ENCODE measurements around the gene COPS9. TPM values are rescaled to one million over a fixed set of nuclear protein-coding genes. Genes with fewer than 3 reads are reported as not detected.

Gene COPS9
- total and polyA plus RNA-seq, 2 donors (not counting 1 experiment from before 2014, with no cell fraction given): 104 to 176 TPM

- Histone ChIP-seq H3K4me1 (ENCODE audit: control insufficient read depth, extremely low read depth, insufficient read depth, low read length) (no peaks in the 10 kb centered on the region), H3K4me3 (replicated peaks in 1 of 4; ENCODE audit: control extremely low read depth in 1 of 4, insufficient read depth in 1 of 4, low read depth in 3 of 4, low read length in 4 of 4) (no peak overlapping the region), H3K27me3 (ENCODE audit: control insufficient read depth, insufficient read depth, low read length) (peaks cover 5% of the 10 kb centered on the region), H3K4me2 (ENCODE audit: extremely low read depth, insufficient read depth, low read length) (no peak overlapping the region), H2AFZ (ENCODE audit: low read length) (no peak overlapping the region), H3K36me3 (ENCODE audit: control insufficient read depth, insufficient read depth, low read length) (no peaks in the 10 kb centered on the region), H3K9me3 (ENCODE audit: control insufficient read depth, insufficient read depth, low read depth, low read length) (no peaks in the 10 kb centered on the region), H4K20me1 (ENCODE audit: control insufficient read depth, extremely low read depth, insufficient read depth, low read length) (no peaks in the 10 kb centered on the region), H3K79me2 (ENCODE audit: control insufficient read depth, insufficient read depth, low read length) (no peaks in the 10 kb centered on the region), H3K9ac (ENCODE audit: insufficient read depth, low read length) (no peak overlapping the region), H3K27ac (ENCODE audit: insufficient read depth, low read length) (no peak overlapping the region)
- TF ChIP-seq EZH2 (IDR thresholded peaks at IDR 0.05; ENCODE audit: low read length, missing control alignments) (no peak), CTCF (conservative IDR thresholded peaks at IDR 0.05 in 1 of 2, IDR thresholded peaks at IDR 0.05 in 1 of 2; ENCODE audit: low read depth in 1 of 2, low read length in 2 of 2) (no peak)
- DNase-seq (ENCODE audit: low read depth in 2 of 2): no peak
Measured at GRCh38 chr2:240154606-240155005, 18.5 kb upstream of the COPS9 start.

- no peak overlapping the region for H2AFZ ChIP-seq (ENCODE audit: low read length)
- no peak overlapping the region for H3K9ac ChIP-seq (ENCODE audit: insufficient read depth, low read length)
- no peaks in the 10 kb centered on the region for H3K79me2 ChIP-seq (ENCODE audit: control insufficient read depth, insufficient read depth, low read length)
- no peaks in the 10 kb centered on the region for H3K9me3 ChIP-seq (ENCODE audit: control insufficient read depth, insufficient read depth, low read depth, low read length)
- H3K36me3 ChIP-seq (ENCODE audit: control insufficient read depth, insufficient read depth, low read length): no peaks in the 10 kb centered on the region
- H4K20me1 ChIP-seq (ENCODE audit: control insufficient read depth, extremely low read depth, insufficient read depth, low read length): no peaks in the 10 kb centered on the region
- no peak for TF ChIP-seq EZH2 (IDR thresholded peaks at IDR 0.05; ENCODE audit: low read length, missing control alignments)
- no peak for TF ChIP-seq CTCF (conservative IDR thresholded peaks at IDR 0.05 in 1 of 2, IDR thresholded peaks at IDR 0.05 in 1 of 2; ENCODE audit: low read depth in 1 of 2, low read length in 2 of 2)
- peaks cover 5% of the 10 kb centered on the region for H3K27me3 ChIP-seq (ENCODE audit: control insufficient read depth, insufficient read depth, low read length)
- DNase-seq (ENCODE audit: low read depth in 2 of 2): no peak
- H3K4me2 ChIP-seq (ENCODE audit: extremely low read depth, insufficient read depth, low read length): no peak overlapping the region
- no peak overlapping the region for H3K27ac ChIP-seq (ENCODE audit: insufficient read depth, low read length)
- H3K4me1 ChIP-seq (ENCODE audit: control insufficient read depth, extremely low read depth, insufficient read depth, low read length): no peaks in the 10 kb centered on the region
- H3K4me3 ChIP-seq (replicated peaks in 1 of 4; ENCODE audit: control extremely low read depth in 1 of 4, insufficient read depth in 1 of 4, low read depth in 3 of 4, low read length in 4 of 4): no peak overlapping the region
Measured at GRCh38 chr2:240153418-240153817, 17.3 kb upstream of the COPS9 start.

GRCh38 chr2:240151477-240152031 lies 15.4 kb upstream of the COPS9 start:
- Histone ChIP-seq H3K9ac (ENCODE audit: insufficient read depth, low read length) (no peak overlapping the region), H3K4me2 (ENCODE audit: extremely low read depth, insufficient read depth, low read length) (no peak overlapping the region), H3K4me1 (ENCODE audit: control insufficient read depth, extremely low read depth, insufficient read depth, low read length) (no peaks in the 10 kb centered on the region), H3K27ac (ENCODE audit: insufficient read depth, low read length) (no peak overlapping the region), H2AFZ (ENCODE audit: low read length) (no peak overlapping the region), H3K9me3 (ENCODE audit: control insufficient read depth, insufficient read depth, low read depth, low read length) (peaks cover 1% of the 10 kb centered on the region), H4K20me1 (ENCODE audit: control insufficient read depth, extremely low read depth, insufficient read depth, low read length) (no peaks in the 10 kb centered on the region), H3K79me2 (ENCODE audit: control insufficient read depth, insufficient read depth, low read length) (no peaks in the 10 kb centered on the region), H3K4me3 (replicated peaks in 1 of 4; ENCODE audit: control extremely low read depth in 1 of 4, insufficient read depth in 1 of 4, low read depth in 3 of 4, low read length in 4 of 4) (no peak overlapping the region), H3K27me3 (ENCODE audit: control insufficient read depth, insufficient read depth, low read length) (peaks cover 5% of the 10 kb centered on the region), H3K36me3 (ENCODE audit: control insufficient read depth, insufficient read depth, low read length) (no peaks in the 10 kb centered on the region)
- TF ChIP-seq EZH2 (IDR thresholded peaks at IDR 0.05; ENCODE audit: low read length, missing control alignments) (no peak), CTCF (conservative IDR thresholded peaks at IDR 0.05 in 1 of 2, IDR thresholded peaks at IDR 0.05 in 1 of 2; ENCODE audit: low read depth in 1 of 2, low read length in 2 of 2) (no peak)
- no peak for DNase-seq (ENCODE audit: low read depth in 2 of 2)

All from fibroblast of lung (primary cell).